Upper lobe of left lung (tissue), 6 donors: ENCODE data around the gene MRPL23. TPM values are rescaled to one million over a fixed set of nuclear protein-coding genes. Genes with fewer than 3 reads are reported as not detected.

Source experiments
- ATAC-seq, 2 donors: fragments of 200-7000 bp; cut with Tn5 transposase; one replicate each; pipeline ENCODE4 v1.9.1; 2022; ENCODE audit warnings: mild to moderate bottlenecking in 2 of 2, moderate library complexity in 2 of 2; ENCODE audit not compliant: low FRiP score in 2 of 2
- DNase-seq, 2 donors: peaks; one replicate each; pipeline ENCODE4 v3.0.0-alpha.2; 2019 to 2020
- H3K27ac ChIP-seq, 4 donors: fragments of 200-600 bp; sonication (generic); one replicate each; pipeline ENCODE4 v1.5.1; 2016 to 2019
- H3K27me3 ChIP-seq, 4 donors: fragments of 200-600 bp; sonication (generic); one replicate each; pipeline ENCODE4 v1.5.1; 2017 to 2019
- H3K36me3 ChIP-seq, 4 donors: fragments of 200-600 bp; sonication (generic); one replicate each; pipeline ENCODE4 v1.5.1; 2016 to 2019
- H3K4me1 ChIP-seq, 4 donors: fragments of 200-600 bp; sonication (generic); one replicate each; pipeline ENCODE4 v1.5.1; 2018 to 2019
- H3K4me3 ChIP-seq, 4 donors: fragments of 200-600 bp; sonication (generic); one replicate each; pipeline ENCODE4 v1.5.1; 2017 to 2019; ENCODE audit warnings: mild to moderate bottlenecking in 2 of 4, moderate library complexity in 1 of 4
- H3K9me3 ChIP-seq, 4 donors: fragments of 200-600 bp; sonication (generic); one replicate each; pipeline ENCODE4 v1.5.1; 2018 to 2019
- CTCF ChIP-seq, 6 experiments: fragments of 450-650 bp in 4 of 6; fragments of 200-600 bp in 2 of 6; sonication (generic) in 2 of 6; IDR thresholded peaks; one replicate each; pipeline ENCODE4 v1.5.1; 2016 to 2019; ENCODE audit warnings: antibody characterized with exemption in 6 of 6
- EP300 ChIP-seq, 4 donors: sonication (generic); formaldehyde crosslinking; IDR thresholded peaks; one replicate each; pipeline ENCODE4 v1.5.1; 2017; ENCODE audit warnings: antibody characterized with exemption in 4 of 4, control low read depth in 2 of 4
- POLR2A ChIP-seq, 4 donors: fragments of 450-650 bp; IDR thresholded peaks; one replicate each; pipeline ENCODE4 v1.5.1; 2016 to 2017; ENCODE audit warnings: antibody characterized with exemption in 4 of 4, mild to moderate bottlenecking in 2 of 4
- POLR2AphosphoS5 ChIP-seq, 2 donors: sonication (generic); formaldehyde crosslinking; IDR thresholded peaks; one replicate each; pipeline ENCODE4 v1.5.1; 2017; ENCODE audit warnings: antibody characterized with exemption in 2 of 2
- WGBS, 2 donors: methylation state at CpG; one replicate each; pipeline ENCODE4 v1.1.5; 2017 to 2018; 5-methylcytosine and 5-hydroxymethylcytosine counted together
- total RNA-seq, 6 donors: library from RNA; depleted of rRNA in 4 of 6; stranded (reverse); fragments of >200 nt in 4 of 6; gene quantifications; one replicate each; pipeline versions ENCODE4 v1.1.0 to v1.2.1, GENCODE V29; 2016 to 2021
- donor health status: DM: no; HTN: no; CAD: no; lungs with moderate emphysema.
- donor health status: DM: no; HTN: yes; CAD: no; lungs with severe emphysema.

MRPL23 gene
- total RNA-seq, 6 donors from 2014 or later, result 62.1 to 287 (median 150) TPM

- no peaks in the 10 kb centered on the region for H3K36me3 ChIP-seq
- WGBS, 2 donors, result 77% methylated on average over 19 to 33 of the region's 34 CpGs
- H3K4me3 ChIP-seq, result no peak overlapping the region
- TF ChIP-seq POLR2AphosphoS5 (IDR thresholded peaks at IDR 0.05), result no peak
- TF ChIP-seq CTCF (IDR thresholded peaks at IDR 0.05), result peak; percentile 21 to 53 (median 40)
- TF ChIP-seq POLR2A (IDR thresholded peaks at IDR 0.05), result no peak
- no peak for TF ChIP-seq EP300 (IDR thresholded peaks at IDR 0.05)
- H3K9me3 ChIP-seq, result no peaks in the 10 kb centered on the region
- no peak overlapping the region for H3K27ac ChIP-seq
- H3K27me3 ChIP-seq, result no peaks in the 10 kb centered on the region
- peak in 1 of 2 donors; percentile 40 for ATAC-seq
- peak in 1 of 2 donors; percentile 73 for DNase-seq
- no peaks in the 10 kb centered on the region for H3K4me1 ChIP-seq
These were observed 29.4 kb upstream of the MRPL23 start for GRCh38 chr11:1917523-1918435.

GRCh38 chr11:1918436-1919315 is 28.5 kb upstream of the MRPL23 start:
- no peaks in the 10 kb centered on the region for H3K36me3 ChIP-seq
- H3K4me1 ChIP-seq, result no peaks in the 10 kb centered on the region
- TF ChIP-seq POLR2AphosphoS5 (IDR thresholded peaks at IDR 0.05), result no peak
- no peak for TF ChIP-seq EP300 (IDR thresholded peaks at IDR 0.05)
- TF ChIP-seq POLR2A (IDR thresholded peaks at IDR 0.05), result no peak
- TF ChIP-seq CTCF (IDR thresholded peaks at IDR 0.05), result no peak
- ATAC-seq (no peak), DNase-seq (peak in 1 of 2 donors; percentile 66)
- no peaks in the 10 kb centered on the region for H3K9me3 ChIP-seq
- no peak overlapping the region for H3K27ac ChIP-seq
- no peaks in the 10 kb centered on the region for H3K27me3 ChIP-seq
- no peak overlapping the region for H3K4me3 ChIP-seq
- 89 to 91% methylated on average over 14 to 23 of the region's 29 CpGs for WGBS, 2 donors

- H3K36me3 ChIP-seq, result no peaks in the 10 kb centered on the region
- H3K9me3 ChIP-seq, result no peaks in the 10 kb centered on the region
- no peak within 1 kb of the TSS for H3K4me3 ChIP-seq
- WGBS, 2 donors, result 84% methylated on average over 18 to 31 of the region's 31 CpGs
- no peaks in the 10 kb centered on the region for H3K4me1 ChIP-seq
- no peak for TF ChIP-seq POLR2A (IDR thresholded peaks at IDR 0.05)
- no peak for TF ChIP-seq CTCF (IDR thresholded peaks at IDR 0.05)
- no peak for TF ChIP-seq EP300 (IDR thresholded peaks at IDR 0.05)
- no peak for TF ChIP-seq POLR2AphosphoS5 (IDR thresholded peaks at IDR 0.05)
- no peak within 1 kb of the TSS for H3K27ac ChIP-seq
- ATAC-seq, result no peak
- peak in 1 of 2 donors; percentile 81 for DNase-seq
- no peaks in the 10 kb centered on the region for H3K27me3 ChIP-seq
These were observed 27.6 kb upstream of the MRPL23 start, which contains the start of gene TNNT3 for GRCh38 chr11:1919391-1920127. TSS of gene TNNT3 (plus strand) at chr11:1919703. CDS start at chr11:1922875, 3,172 bp downstream.

- no peaks in the 10 kb centered on the region for H3K4me1 ChIP-seq
- WGBS, 2 donors, result 89 to 90% methylated on average over 14 to 24 of the region's 25 CpGs
- H3K27me3 ChIP-seq, result no peaks in the 10 kb centered on the region
- TF ChIP-seq CTCF (IDR thresholded peaks at IDR 0.05) (no peak), POLR2AphosphoS5 (IDR thresholded peaks at IDR 0.05) (no peak), EP300 (IDR thresholded peaks at IDR 0.05) (no peak), POLR2A (IDR thresholded peaks at IDR 0.05) (no peak)
- H3K9me3 ChIP-seq, result no peaks in the 10 kb centered on the region
- ATAC-seq (no peak), DNase-seq (peak in 1 of 2 donors; percentile 63)
- H3K4me3 ChIP-seq, result no peak overlapping the region
- no peak overlapping the region for H3K27ac ChIP-seq
- no peaks in the 10 kb centered on the region for H3K36me3 ChIP-seq
These were observed 26.8 kb upstream of the MRPL23 start for GRCh38 chr11:1920128-1920908.
